Measurements from ENCODE around the gene ABCG4.

ABCG4 gene

GRCh38 chr11:119148720-119149017 lies 183 bp upstream of the ABCG4 start:
- peak overlapping the region; percentile 42 to 80 for H3K4me3 ChIP-seq (ENCODE audit: low read length in 2 of 2)
- no peak overlapping the region for H2AK5ac ChIP-seq (ENCODE audit: low read depth, low read length)
- H3K4ac ChIP-seq (ENCODE audit: low read length): no peak overlapping the region
- no CpG with 5 or more reads among the region's 16 CpGs for WGBS, 2 donors (ENCODE audit: extremely low coverage in 2 of 2, insufficient read length in 2 of 2, insufficient replicate concordance in 1 of 2)
- no peak overlapping the region for H2BK12ac ChIP-seq (ENCODE audit: low read length)
- H2BK15ac ChIP-seq (ENCODE audit: low read length): no peak overlapping the region
- no peak overlapping the region for H2BK120ac ChIP-seq (ENCODE audit: low read depth, low read length)
- H3K18ac ChIP-seq (ENCODE audit: low read length): peak overlapping the region; percentile 77
- H3K27ac ChIP-seq (replicated peaks; ENCODE audit: low read length): no peak overlapping the region
- H3K4me2 ChIP-seq (ENCODE audit: insufficient read depth, low read length, poor library complexity, severe bottlenecking): peak overlapping the region; percentile 90
- H2AFZ ChIP-seq (ENCODE audit: low read length): peak overlapping the region; percentile 96
- H3K14ac ChIP-seq (ENCODE audit: low read length): no peak overlapping the region
- H3K79me1 ChIP-seq (ENCODE audit: low read depth, low read length): no peaks in the 10 kb centered on the region
- no peaks in the 10 kb centered on the region for H3K9me3 ChIP-seq (replicated peaks in 1 of 2; ENCODE audit: control insufficient read depth in 2 of 2, insufficient read depth in 1 of 2, low read depth in 1 of 2, low read length in 2 of 2)
- H3K36me3 ChIP-seq (replicated peaks in 1 of 2; ENCODE audit: control insufficient read depth in 2 of 2, insufficient read depth in 2 of 2, low read length in 2 of 2): no peaks in the 10 kb centered on the region
- H4K91ac ChIP-seq (ENCODE audit: low read depth, low read length, poor library complexity): no peak overlapping the region
- no peak for DNase-seq (ENCODE audit: low spot score)
- peak overlapping the region; percentile 38 for H3K23ac ChIP-seq (ENCODE audit: low read depth, low read length, poor library complexity)
- no peak overlapping the region for H2BK5ac ChIP-seq (ENCODE audit: low read length)
- H4K8ac ChIP-seq (ENCODE audit: low read depth, low read length): no peak overlapping the region
- peak overlapping the region; percentile 55 for H3K9ac ChIP-seq (ENCODE audit: low read depth, low read length, poor library complexity)
- H3K4me1 ChIP-seq (ENCODE audit: control insufficient read depth in 2 of 2, insufficient read depth in 1 of 2, low read depth in 1 of 2, low read length in 2 of 2): peaks cover 3 to 12% of the 10 kb centered on the region in 2 donors
- H3K27me3 ChIP-seq (ENCODE audit: control insufficient read depth in 3 of 3, insufficient read depth in 3 of 3, low read depth in 1 of 3, low read length in 3 of 3): peaks cover 3 to 80% (median 44%) of the 10 kb centered on the region in 3 experiments

- peak overlapping the region; percentile 90 for H3K4me2 ChIP-seq (ENCODE audit: insufficient read depth, low read length, poor library complexity, severe bottlenecking)
- no peak overlapping the region for H3K27ac ChIP-seq (replicated peaks; ENCODE audit: low read length)
- H3K79me1 ChIP-seq (ENCODE audit: low read depth, low read length): no peaks in the 10 kb centered on the region
- peak overlapping the region; percentile 96 for H2AFZ ChIP-seq (ENCODE audit: low read length)
- no peak overlapping the region for H3K14ac ChIP-seq (ENCODE audit: low read length)
- no peak for DNase-seq (ENCODE audit: low spot score)
- no peaks in the 10 kb centered on the region for H3K36me3 ChIP-seq (replicated peaks in 1 of 2; ENCODE audit: control insufficient read depth in 2 of 2, insufficient read depth in 2 of 2, low read length in 2 of 2)
- peak overlapping the region; percentile 90 for H3K18ac ChIP-seq (ENCODE audit: low read length)
- H2BK120ac ChIP-seq (ENCODE audit: low read depth, low read length): no peak overlapping the region
- peak overlapping the region; percentile 44 for H2BK15ac ChIP-seq (ENCODE audit: low read length)
- peak overlapping the region; percentile 47 for H2BK5ac ChIP-seq (ENCODE audit: low read length)
- H3K9ac ChIP-seq (ENCODE audit: low read depth, low read length, poor library complexity): peak overlapping the region; percentile 82
- H2AK5ac ChIP-seq (ENCODE audit: low read depth, low read length): peak overlapping the region; percentile 43
- peak overlapping the region; percentile 48 for H2BK12ac ChIP-seq (ENCODE audit: low read length)
- WGBS, 2 donors (ENCODE audit: extremely low coverage in 2 of 2, insufficient read length in 2 of 2, insufficient replicate concordance in 1 of 2): no CpG with 5 or more reads among the region's 33 CpGs
- H4K8ac ChIP-seq (ENCODE audit: low read depth, low read length): no peak overlapping the region
- peaks cover 3 to 91% (median 44%) of the 10 kb centered on the region in 3 experiments for H3K27me3 ChIP-seq (ENCODE audit: control insufficient read depth in 3 of 3, insufficient read depth in 3 of 3, low read depth in 1 of 3, low read length in 3 of 3)
- peaks cover 3 to 14% of the 10 kb centered on the region in 2 donors for H3K4me1 ChIP-seq (ENCODE audit: control insufficient read depth in 2 of 2, insufficient read depth in 1 of 2, low read depth in 1 of 2, low read length in 2 of 2)
- no peak overlapping the region for H4K91ac ChIP-seq (ENCODE audit: low read depth, low read length, poor library complexity)
- H3K9me3 ChIP-seq (replicated peaks in 1 of 2; ENCODE audit: control insufficient read depth in 2 of 2, insufficient read depth in 1 of 2, low read depth in 1 of 2, low read length in 2 of 2): no peaks in the 10 kb centered on the region
- H3K4me3 ChIP-seq (ENCODE audit: low read length in 2 of 2): peak overlapping the region; percentile 42 to 80
- no peak overlapping the region for H3K4ac ChIP-seq (ENCODE audit: low read length)
- peak overlapping the region; percentile 76 for H3K23ac ChIP-seq (ENCODE audit: low read depth, low read length, poor library complexity)
These were observed 979 bp downstream of the ABCG4 start for GRCh38 chr11:119149786-119150275.

- H3K36me3 ChIP-seq (replicated peaks in 1 of 2; ENCODE audit: control insufficient read depth in 2 of 2, insufficient read depth in 2 of 2, low read length in 2 of 2): no peaks in the 10 kb centered on the region
- no CpG with 5 or more reads among the region's 9 CpGs for WGBS, 2 donors (ENCODE audit: extremely low coverage in 2 of 2, insufficient read length in 2 of 2, insufficient replicate concordance in 1 of 2)
These were observed 3.2 kb downstream of the ABCG4 start for GRCh38 chr11:119152043-119152442.

GRCh38 chr11:119152604-119153003 lies 3.8 kb downstream of the ABCG4 start:
- H3K79me1 ChIP-seq (ENCODE audit: low read depth, low read length): no peaks in the 10 kb centered on the region
- H3K23ac ChIP-seq (ENCODE audit: low read depth, low read length, poor library complexity): no peak overlapping the region
- no peak overlapping the region for H4K8ac ChIP-seq (ENCODE audit: low read depth, low read length)
- H3K4ac ChIP-seq (ENCODE audit: low read length): no peak overlapping the region
- no peak overlapping the region for H3K9ac ChIP-seq (ENCODE audit: low read depth, low read length, poor library complexity)
- no peak overlapping the region for H2BK12ac ChIP-seq (ENCODE audit: low read length)
- no peak overlapping the region for H3K18ac ChIP-seq (ENCODE audit: low read length)
- WGBS, 2 donors (ENCODE audit: extremely low coverage in 2 of 2, insufficient read length in 2 of 2, insufficient replicate concordance in 1 of 2): 100% methylated on average over 3 of the region's 4 CpGs; no CpG with 5 or more reads in 1 of the 2 donors
- H3K4me3 ChIP-seq (ENCODE audit: low read length in 2 of 2): no peak overlapping the region
- no peak overlapping the region for H3K14ac ChIP-seq (ENCODE audit: low read length)
- no peak overlapping the region for H3K27ac ChIP-seq (replicated peaks; ENCODE audit: low read length)
- H2AK5ac ChIP-seq (ENCODE audit: low read depth, low read length): no peak overlapping the region
- no peak for DNase-seq (ENCODE audit: low spot score)
- H3K9me3 ChIP-seq (replicated peaks in 1 of 2; ENCODE audit: control insufficient read depth in 2 of 2, insufficient read depth in 1 of 2, low read depth in 1 of 2, low read length in 2 of 2): no peaks in the 10 kb centered on the region
- H3K4me1 ChIP-seq (ENCODE audit: control insufficient read depth in 2 of 2, insufficient read depth in 1 of 2, low read depth in 1 of 2, low read length in 2 of 2): peaks cover 3 to 13% of the 10 kb centered on the region in 2 donors
- H2BK5ac ChIP-seq (ENCODE audit: low read length): no peak overlapping the region
- no peaks in the 10 kb centered on the region for H3K36me3 ChIP-seq (replicated peaks in 1 of 2; ENCODE audit: control insufficient read depth in 2 of 2, insufficient read depth in 2 of 2, low read length in 2 of 2)
- H2BK15ac ChIP-seq (ENCODE audit: low read length): no peak overlapping the region
- no peak overlapping the region for H2BK120ac ChIP-seq (ENCODE audit: low read depth, low read length)
- H3K27me3 ChIP-seq (ENCODE audit: control insufficient read depth in 3 of 3, insufficient read depth in 3 of 3, low read depth in 1 of 3, low read length in 3 of 3): peaks cover 3 to 93% (median 42%) of the 10 kb centered on the region in 3 experiments
- no peak overlapping the region for H4K91ac ChIP-seq (ENCODE audit: low read depth, low read length, poor library complexity)
- no peak overlapping the region for H2AFZ ChIP-seq (ENCODE audit: low read length)
- no peak overlapping the region for H3K4me2 ChIP-seq (ENCODE audit: insufficient read depth, low read length, poor library complexity, severe bottlenecking)

More at GRCh38 chr11:119152043-119152442, 3.2 kb downstream of the ABCG4 start:
- Histone ChIP-seq H2BK12ac (ENCODE audit: low read length) (no peak overlapping the region), H4K91ac (ENCODE audit: low read depth, low read length, poor library complexity) (no peak overlapping the region), H2BK15ac (ENCODE audit: low read length) (no peak overlapping the region), H2AK5ac (ENCODE audit: low read depth, low read length) (no peak overlapping the region), H3K4me2 (ENCODE audit: insufficient read depth, low read length, poor library complexity, severe bottlenecking) (no peak overlapping the region), H3K14ac (ENCODE audit: low read length) (no peak overlapping the region), H3K79me1 (ENCODE audit: low read depth, low read length) (no peaks in the 10 kb centered on the region), H2BK5ac (ENCODE audit: low read length) (no peak overlapping the region), H3K9ac (ENCODE audit: low read depth, low read length, poor library complexity) (no peak overlapping the region), H3K18ac (ENCODE audit: low read length) (no peak overlapping the region), H3K9me3 (replicated peaks in 1 of 2; ENCODE audit: control insufficient read depth in 2 of 2, insufficient read depth in 1 of 2, low read depth in 1 of 2, low read length in 2 of 2) (no peaks in the 10 kb centered on the region), H2AFZ (ENCODE audit: low read length) (no peak overlapping the region), H2BK120ac (ENCODE audit: low read depth, low read length) (no peak overlapping the region), H3K4me3 (ENCODE audit: low read length in 2 of 2) (no peak overlapping the region), H3K27ac (replicated peaks; ENCODE audit: low read length) (no peak overlapping the region), H3K23ac (ENCODE audit: low read depth, low read length, poor library complexity) (no peak overlapping the region), H3K27me3 (ENCODE audit: control insufficient read depth in 3 of 3, insufficient read depth in 3 of 3, low read depth in 1 of 3, low read length in 3 of 3) (peaks cover 3 to 94% (median 44%) of the 10 kb centered on the region in 3 experiments), H3K4ac (ENCODE audit: low read length) (no peak overlapping the region), H4K8ac (ENCODE audit: low read depth, low read length) (no peak overlapping the region), H3K4me1 (ENCODE audit: control insufficient read depth in 2 of 2, insufficient read depth in 1 of 2, low read depth in 1 of 2, low read length in 2 of 2) (peaks cover 3 to 13% of the 10 kb centered on the region in 2 donors)
- DNase-seq (ENCODE audit: low spot score): no peak
